PFSK-1 (cell line): ENCODE results near the gene KMT2B.

Experiments
- FOXP2 ChIP-seq: optimal IDR thresholded peaks from 2 replicates; pipeline ENCODE3; 2011; ENCODE audit warnings: borderline replicate concordance, control low read depth, inconsistent platforms; ENCODE audit not compliant: insufficient read depth; ENCODE audit errors: extremely low read length, extremely low read depth
- POLR2AphosphoS5 ChIP-seq: IDR thresholded peaks from 2 replicates; pipeline ENCODE4 v1.6.1; 2012; ENCODE audit warnings: low read depth, mild to moderate bottlenecking, control low read depth, low read length, moderate library complexity
- REST ChIP-seq, 2 experiments: IDR thresholded peaks; 2 replicates each; pipeline versions ENCODE4 v1.6.1 to v1.8.0; 2011 to 2012; ENCODE audit warnings: low read depth in 2 of 2, low read length in 2 of 2, control low read depth in 1 of 2, inconsistent platforms in 1 of 2, mild to moderate bottlenecking in 1 of 2, moderate library complexity in 1 of 2; ENCODE audit not compliant: insufficient read depth in 1 of 2
- SIN3A ChIP-seq: IDR thresholded peaks from 2 replicates; pipeline ENCODE4 v1.6.1; 2012; ENCODE audit warnings: mild to moderate bottlenecking, low read length, moderate library complexity, borderline replicate concordance; ENCODE audit not compliant: insufficient read depth
- TAF1 ChIP-seq: IDR thresholded peaks from 2 replicates; pipeline ENCODE4 v1.6.1; 2012; ENCODE audit warnings: low read length, control low read depth, borderline replicate concordance; ENCODE audit not compliant: insufficient read depth

DNA sequence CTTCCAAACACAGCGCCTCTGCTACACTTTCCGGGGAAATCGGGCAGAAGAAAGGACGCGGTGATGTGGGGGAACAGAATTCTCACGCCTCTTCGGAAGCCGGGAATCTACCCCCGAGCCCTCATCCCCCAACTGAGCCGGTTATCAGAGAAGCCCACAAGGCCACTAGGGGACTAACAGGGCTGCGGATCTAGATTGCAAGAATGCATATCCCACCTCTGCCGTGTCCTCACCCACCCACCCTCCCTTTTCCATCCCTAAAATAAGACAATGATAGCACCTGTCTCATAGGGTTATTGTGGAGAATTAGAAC, 23.4 kb downstream of the KMT2B start:
- TF ChIP-seq POLR2AphosphoS5, result no peak
- no peak for TF ChIP-seq SIN3A
- no peak for TF ChIP-seq TAF1
- no peak for TF ChIP-seq REST (IDR thresholded peaks at IDR 0.05; ENCODE audit: insufficient read depth in 1 of 2, low read depth in 2 of 2, low read length in 2 of 2)
- no peak for TF ChIP-seq FOXP2
